Activated CD8-positive, alpha-beta memory T cell treated with anti-CD3 and anti-CD28 coated beads, Interleukin-2, amount 50 U/mL, for 24 hours (primary cell): ENCODE results near the gene TRIM48.
"Not testable (repeated sequence)": the region's sequence is repeated elsewhere in the genome, so short reads cannot be mapped to it uniquely, and the experiment has no call there.

Experiments used
- DNase-seq: peaks from one replicate; pipeline ENCODE4 v3.0.0-alpha.2; 2020; ENCODE audit errors: extremely low read depth

Gene TRIM48

GRCh38 chr11:55261855-55262254 is at the start of gene TRIM48:
TRIM48 (plus strand) TSS chr11:55262155; CDS start chr11:55262268, 113 bp downstream.
- DNase-seq = not testable (repeated sequence)

- DNase-seq = not testable (repeated sequence)
These were observed 23.6 kb upstream of the TRIM48 start for GRCh38 chr11:55238316-55238715.

GRCh38 chr11:55263081-55263480 is 1.1 kb downstream of the TRIM48 start:
- DNase-seq = no peak
